ENCODE measurements around the gene BHLHE23.
"Not testable (repeated sequence)": the region's sequence is repeated elsewhere in the genome, so short reads cannot be mapped to it uniquely, and the experiment has no call there.

Gene BHLHE23

DNA sequence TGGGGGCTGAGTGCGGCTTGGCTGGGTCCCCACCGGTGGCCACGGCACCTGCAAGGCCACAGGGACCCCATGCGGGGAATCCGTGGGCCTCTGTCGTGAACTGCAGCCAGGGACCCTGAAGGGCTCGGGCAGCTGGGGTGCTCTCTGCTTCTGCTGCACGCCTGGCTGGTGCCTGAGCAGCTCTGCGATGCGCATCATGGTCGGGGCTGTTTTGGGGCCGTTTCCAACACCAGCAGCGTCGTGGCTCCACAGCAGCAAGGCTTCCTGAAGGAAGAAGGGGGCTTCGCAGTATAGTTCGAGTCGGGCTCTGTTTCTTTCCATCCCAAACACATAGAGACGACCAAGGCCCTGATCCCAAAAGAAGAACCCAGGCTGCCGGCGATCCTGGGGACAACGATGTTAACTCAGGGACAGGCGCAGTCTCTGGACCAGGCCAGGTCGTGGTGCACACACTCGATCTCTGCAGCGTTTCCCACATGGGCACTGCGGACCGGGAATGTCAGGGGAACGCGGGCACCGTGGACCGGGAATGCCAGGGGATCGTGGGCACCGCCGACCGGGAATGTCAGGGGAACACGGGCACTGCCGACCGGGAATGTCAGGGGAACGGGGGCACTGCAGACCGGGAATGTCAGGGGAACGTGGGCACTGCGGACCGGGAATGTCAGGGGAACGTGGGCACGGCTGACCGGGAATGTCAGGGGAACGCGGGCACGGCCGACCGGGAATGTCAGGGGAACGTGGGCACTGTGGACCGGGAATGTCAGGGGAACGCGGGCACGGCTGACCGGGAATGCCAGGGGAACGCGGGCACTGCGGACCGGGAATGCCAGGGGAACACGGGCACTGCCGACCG, 36.8 kb upstream of the BHLHE23 start:
- no peak for DNase-seq (ENCODE audit: low read depth)

DNA sequence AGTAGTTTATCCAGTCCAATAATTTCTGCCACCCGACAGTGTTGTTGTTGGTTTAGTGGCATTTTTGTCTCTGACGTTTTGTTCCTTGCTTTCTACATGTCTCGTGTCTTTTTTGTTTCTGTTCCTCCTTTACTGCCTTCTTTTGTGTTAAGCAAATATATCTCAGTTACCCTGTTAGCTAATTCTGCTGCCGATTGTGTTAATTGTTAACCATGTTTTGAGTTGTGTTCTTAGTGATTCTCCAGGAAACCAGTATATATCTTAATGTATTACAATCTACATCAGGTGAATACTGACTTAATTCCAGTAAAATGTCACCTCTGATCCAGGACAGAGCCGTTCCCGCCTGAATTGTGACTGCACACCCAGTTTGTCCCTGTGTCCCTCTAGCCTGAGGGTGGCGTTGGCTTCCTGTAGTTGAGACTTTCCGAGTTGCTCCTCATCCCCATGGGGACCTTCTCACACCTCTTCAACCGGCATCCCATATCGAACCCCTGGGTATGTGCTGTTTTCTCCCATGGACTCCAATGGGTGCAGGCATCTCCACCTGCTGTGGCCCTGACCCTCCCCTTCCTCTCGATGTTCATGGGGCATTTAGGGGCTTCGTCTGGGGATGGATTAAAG, 35.8 kb upstream of the BHLHE23 start:
- no peak for DNase-seq (ENCODE audit: low read depth)

DNA sequence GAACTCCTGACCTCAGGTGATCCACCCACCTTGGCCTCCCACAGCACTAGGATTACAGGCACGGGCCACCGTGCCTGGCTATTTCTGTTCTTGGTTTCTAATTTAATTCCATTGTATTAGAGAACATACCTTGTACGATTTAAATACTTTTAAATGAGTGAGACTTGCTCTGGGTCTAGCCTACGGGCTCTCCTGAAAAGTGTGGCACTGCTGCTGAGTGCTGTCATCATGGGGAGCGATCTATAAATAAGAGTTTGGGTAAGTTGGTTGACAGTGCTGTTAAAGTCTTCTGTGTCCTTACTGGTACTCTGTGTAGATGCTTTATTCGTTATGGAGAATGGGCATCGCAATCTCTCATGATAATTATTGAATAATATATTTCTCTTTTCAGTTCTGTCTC, 35.0 kb upstream of the BHLHE23 start:
- DNase-seq (ENCODE audit: low read depth), result no peak

DNA sequence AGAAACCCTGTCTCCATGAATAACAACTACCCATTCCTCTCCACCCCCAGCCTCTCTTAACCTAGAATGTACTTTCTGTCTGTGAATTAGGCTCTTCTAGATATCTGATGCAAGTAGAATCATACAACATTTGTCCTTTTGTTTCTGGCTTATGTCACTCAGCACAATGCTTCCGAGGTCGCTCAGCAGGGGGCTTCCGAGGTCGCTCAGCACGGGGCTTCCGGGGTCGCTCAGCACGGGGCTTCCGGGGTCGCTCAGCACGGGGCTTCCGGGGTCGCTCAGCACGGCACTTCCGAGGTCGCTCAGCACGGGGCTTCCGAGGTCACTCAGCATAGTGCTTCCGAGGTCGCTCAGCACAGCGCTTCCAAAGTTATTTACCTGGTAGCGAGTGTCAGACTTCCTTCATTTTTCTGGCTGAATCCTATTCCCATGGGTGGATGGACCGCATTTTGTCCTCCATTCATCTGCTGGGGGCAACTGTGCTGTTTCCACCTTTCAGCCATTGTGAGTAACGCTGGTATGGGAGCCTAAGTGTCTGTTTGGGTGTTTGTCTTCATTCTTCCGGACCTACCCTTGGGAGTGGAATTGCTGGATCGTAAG, 31.0 kb upstream of the BHLHE23 start:
- no peak for DNase-seq (ENCODE audit: low read depth)

DNA sequence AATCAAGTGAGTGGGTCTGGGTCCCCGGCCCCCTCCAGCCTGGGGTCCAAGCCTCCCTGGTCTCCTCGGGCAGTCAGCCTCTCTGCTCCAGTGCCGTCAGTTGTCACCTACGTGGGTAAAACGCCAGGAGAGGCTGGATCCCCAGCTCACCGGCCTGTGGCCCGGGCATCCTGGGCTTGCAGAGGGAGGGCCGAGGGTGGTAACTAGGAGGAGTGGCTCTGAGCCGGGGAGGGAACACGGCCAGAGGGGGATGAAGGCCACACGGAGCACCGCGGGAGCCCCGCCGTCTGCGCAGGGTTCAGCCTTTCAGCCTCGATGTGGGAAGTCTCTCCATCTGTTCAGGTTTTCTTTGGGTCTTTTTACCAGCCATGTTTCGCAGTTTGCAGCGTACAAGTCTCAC, 29.5 kb upstream of the BHLHE23 start:
- no peak for DNase-seq (ENCODE audit: low read depth)

DNA sequence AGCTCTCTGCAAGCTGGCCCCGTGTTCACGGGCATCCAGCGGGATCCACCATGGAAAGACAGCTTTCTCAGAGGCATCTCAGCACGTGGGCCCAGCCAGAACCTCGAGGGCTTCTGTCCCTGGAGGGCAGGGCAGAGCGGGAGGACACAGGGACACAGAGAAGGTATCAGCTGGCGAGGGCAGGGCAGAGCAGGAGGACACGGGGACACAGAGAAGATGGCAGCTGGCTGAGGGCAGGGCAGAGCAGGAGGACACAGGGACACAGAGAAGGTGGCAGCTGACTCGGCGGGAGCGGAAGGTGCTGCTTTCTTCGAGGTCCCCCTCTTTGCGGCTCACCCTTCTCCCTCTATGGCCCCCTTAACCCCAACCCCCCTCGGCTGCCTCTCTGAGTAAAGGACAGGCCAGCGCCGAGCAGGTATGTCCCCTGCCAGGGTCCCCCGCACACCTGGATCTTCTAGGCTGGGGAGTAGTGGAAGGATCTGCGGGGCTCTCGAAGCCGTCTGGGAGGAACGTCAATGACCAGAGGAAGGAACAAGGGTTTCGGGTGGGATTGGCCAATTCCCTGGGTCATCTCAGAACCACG, 28.9 kb upstream of the BHLHE23 start:
- DNase-seq (ENCODE audit: low read depth), result no peak

DNA sequence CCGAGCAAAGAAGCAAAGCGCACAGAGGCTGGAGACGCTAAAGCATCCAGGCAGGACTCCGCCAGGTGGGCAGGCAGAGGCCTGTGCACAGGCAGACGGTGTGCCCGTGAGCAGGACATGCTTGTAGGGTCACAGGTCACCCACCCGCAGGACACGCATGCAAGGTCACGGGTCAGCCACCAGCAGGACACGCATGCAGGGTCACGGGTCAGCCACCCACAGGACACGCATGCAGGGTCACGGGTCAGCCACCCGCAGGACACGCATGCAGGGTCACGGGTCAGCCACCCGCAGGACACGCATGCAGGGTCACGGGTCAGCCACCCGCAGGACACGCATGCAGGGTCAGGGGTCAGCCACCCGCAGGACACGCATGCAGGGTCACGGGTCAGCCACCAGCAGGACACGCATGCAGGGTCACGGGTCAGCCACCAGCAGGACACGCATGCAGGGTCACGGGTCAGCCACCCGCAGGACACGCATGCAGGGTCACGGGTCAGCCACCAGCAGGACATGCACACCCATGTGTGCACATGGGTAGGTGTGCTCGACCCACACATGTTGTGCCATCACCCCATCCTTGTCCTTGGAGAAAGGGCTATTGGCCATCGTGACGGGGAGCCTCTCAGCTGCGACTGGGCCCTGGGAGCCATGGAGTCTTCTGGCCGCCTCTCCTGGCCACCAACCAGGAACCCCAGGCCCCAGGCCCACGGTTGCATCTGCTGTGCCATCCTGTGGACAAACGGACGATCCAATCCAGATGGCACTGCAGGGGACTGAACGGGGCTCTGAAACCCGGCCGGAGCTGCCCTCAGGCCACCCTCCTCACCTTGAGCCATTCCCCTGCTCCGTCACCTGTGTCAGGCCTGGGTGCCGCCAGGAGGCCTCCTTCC, 28.2 kb upstream of the BHLHE23 start:
- not testable (repeated sequence) for DNase-seq (ENCODE audit: low read depth)

DNA sequence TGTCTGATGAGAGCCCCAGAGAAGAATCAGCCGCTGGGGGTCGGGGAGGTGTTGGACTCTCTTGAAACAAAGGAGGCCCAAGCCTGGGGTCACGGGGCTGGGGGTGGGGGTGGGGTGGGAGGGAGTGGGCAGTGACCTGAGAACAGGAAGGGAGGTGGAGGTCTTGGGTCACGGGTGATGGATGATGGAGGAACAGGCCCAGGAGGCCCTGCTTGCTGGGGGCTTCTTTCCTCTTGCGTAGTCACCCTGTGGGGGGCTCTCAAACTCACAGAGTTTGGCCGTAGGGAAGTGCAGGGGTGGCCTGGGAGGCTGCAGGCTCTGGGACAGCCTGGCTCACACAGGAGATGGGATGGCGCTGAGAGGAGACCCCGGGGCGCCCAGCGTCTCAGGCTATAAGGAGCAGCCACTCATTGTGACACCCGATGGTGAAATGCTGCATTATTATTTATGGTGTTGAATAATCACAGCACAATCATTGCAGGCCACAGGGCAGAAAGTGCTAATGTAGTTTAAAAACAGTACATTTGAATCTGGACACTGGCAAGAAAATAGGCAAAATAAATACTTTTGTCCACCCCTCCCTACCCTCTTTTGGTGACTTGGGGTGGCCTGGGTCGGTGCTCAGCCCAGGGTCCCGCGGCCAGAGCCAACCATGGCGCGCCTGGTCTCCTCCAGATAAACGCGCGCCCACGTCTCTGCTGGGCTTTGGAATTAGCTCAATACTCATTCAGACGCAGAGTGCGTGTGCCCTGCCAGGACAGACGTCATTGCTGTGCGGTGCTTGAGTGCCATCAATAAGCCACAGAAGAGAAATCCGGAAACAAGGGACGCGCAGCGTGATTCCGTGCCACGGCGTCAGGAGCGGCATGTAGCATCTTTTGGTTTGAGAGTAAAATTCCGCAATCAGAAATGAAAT, 27.3 kb upstream of the BHLHE23 start:
- DNase-seq (ENCODE audit: low read depth), result no peak

DNA sequence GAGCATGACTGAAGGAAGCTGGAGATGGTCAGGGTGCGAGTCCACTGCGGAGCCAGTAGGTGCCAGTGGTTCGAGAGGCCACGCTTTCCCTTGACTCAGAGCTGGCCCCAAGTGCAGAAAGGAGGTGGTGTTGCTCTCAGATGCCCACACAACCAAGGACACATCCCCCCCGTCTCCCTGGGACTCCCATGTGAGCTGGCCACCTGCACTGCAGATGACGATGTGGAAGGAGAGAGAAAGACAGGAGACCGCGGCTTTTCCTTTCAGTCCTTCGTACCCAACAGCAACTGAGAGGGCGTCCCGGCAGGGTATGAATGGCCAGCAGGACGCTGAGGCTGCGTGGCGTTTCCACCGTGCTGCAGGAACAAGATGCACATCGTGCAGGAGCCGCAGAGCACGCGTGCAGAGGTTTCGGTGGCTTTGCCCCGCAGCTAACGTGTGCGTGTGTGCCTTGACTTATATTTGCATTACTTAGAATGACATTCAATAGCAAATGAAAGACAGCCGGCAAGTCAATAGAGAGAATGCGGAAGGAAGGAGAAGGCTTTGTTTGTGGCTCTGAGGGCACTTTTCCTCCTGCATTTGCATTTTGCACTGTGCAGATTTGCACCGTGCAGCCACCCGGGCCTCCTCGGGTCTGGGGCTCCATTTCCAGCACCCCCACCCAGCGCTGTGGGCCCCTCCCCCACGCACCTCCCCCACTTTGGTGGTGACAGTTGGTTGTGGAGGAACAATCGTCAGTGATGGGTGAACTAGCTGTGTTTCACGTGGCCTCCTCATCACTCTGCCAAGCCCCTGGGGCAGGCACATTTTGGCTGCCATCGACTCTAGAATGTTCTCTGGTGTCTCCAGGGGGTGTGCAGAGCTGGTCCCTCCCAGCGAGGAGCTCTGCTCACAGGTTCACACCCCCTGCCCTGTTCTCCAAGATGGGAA, 26.4 kb upstream of the BHLHE23 start:
- DNase-seq (ENCODE audit: low read depth), result no peak

DNA sequence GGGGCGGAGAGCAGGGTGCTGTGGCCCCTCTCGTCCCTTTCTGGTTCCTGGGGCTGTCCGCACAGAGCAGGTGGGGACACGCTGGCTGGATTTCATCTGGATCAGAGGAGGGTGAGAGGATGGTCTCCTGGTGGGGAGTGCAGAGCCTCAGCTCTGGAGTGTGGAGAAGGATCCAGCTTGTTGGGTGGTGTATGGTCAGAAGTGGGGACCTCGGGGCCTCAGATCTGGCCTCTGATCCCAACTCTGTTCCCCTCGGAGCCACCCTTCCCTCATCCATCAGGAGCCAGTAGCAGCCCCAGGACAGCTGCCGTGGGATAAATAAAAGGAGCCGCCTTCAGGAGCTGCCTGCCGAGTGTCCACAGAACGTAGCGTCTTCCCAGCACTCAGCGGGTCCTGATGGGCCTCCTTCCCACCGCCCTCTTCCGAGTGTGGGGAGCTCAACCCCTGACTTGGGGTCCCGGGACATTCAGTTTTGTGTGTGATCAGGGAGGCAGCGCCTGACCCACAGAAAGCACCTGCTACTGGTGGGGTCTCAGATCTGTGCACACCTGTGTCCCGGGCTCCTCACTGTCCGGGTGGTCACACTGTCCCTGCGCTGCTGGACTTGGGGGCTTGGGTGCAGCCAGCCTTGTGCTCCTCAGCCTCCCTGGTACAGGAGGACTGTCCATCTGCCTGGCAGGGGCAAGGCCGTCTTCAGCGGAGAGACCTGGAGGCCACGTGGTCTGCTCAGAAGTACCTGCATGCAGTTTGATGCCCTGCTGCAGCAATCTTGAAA, 25.4 kb upstream of the BHLHE23 start:
- DNase-seq (ENCODE audit: low read depth), result no peak

DNA sequence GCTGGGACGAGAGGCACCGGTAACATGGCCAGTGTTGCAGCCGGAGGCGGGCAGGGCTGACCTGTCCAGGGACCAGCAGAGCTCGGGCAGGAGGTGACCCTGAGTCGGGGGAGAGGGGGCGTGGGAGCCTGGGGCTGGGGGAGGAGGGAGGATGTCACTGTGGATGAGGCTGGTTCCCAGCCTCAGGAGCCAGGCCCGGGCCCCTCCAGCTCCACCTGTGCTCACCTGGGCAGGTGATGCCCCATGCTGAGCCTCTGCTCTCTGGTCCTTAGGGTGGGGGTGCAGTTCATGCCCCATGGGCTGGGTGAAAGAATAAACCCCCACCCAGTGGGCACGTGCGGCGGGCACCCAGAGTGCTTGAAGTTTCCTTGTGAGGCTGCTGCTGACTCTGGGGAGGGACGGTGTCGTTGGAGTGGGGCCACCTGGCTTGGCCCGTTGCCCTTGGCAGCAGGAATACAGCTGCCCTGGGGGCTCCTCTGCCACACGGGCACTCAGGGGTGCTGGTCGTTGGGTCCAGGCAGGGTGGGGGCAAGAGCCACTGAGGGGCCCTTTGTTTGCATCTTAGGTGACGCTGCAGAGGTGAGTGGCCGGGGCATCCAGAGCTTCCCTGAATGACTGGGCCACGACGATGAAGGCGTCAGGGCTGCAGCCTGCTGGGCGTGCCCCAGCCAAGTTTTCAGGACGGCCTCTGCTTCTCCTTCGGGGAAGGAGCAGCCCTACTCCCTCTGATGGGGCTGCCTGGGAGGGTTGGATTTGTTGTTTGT, 24.7 kb upstream of the BHLHE23 start:
- DNase-seq (ENCODE audit: low read depth), result no peak

DNA sequence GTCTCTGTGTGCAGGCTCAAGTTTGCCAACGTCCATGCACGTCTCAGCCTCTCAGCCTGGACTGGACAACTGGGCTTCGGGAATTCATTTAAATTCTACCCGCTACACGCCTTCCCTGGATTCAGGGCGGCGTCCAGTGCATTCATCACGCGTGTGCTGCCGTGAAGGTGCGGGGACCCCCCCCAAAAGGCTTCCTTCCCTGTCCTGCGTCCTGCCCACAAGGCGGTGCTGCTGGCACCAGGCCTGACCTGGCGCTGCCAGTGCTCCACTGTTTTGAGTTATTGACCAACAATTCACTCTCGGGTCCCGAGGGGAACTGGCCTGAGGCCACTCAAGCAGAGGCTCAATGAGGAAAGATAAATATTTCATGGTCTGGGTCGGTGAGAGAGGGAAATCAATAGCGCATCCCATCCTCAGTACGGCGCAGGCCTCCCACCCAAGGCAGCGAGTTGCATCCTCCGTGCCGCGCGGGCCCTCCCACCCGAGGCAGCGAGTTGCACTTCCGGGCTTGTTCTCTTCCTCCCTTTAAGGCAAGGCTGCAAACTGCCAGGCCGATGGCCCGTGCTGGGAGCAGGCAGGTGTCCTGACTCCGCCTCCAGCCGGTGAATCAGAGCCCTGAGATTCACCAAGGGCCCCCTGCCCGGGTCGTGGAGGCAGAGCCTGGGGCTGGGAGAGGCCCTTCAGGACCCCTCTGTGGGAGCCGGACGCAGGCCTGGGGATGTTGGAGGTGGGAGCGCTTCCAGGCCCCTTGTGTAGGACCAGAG, 22.8 kb upstream of the BHLHE23 start:
- DNase-seq (ENCODE audit: low read depth), result no peak

DNA sequence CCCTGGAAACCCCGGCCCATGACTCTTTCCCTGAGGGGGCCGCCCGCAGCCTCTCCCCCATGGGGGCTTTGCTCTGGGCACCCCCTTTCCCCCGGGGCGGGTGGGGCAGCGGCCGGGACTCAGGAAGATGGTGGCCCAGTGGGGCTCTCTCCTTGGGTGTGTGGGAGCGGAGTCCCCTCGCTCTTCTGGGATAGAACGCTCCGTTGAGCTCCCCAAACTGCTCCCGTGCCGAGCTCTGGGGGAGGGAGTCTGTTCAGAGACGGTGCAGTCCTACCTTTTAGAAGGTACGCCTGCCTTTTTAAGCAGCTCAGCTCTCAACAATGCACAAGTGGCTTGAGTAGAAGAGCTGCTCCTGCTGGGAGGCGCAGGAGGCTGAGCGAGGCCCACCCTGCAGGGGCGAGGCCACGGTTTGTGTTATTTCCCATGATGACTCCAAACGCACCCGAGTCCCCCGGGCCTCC, 21.7 kb upstream of the BHLHE23 start:
- DNase-seq (ENCODE audit: low read depth), result no peak

DNA sequence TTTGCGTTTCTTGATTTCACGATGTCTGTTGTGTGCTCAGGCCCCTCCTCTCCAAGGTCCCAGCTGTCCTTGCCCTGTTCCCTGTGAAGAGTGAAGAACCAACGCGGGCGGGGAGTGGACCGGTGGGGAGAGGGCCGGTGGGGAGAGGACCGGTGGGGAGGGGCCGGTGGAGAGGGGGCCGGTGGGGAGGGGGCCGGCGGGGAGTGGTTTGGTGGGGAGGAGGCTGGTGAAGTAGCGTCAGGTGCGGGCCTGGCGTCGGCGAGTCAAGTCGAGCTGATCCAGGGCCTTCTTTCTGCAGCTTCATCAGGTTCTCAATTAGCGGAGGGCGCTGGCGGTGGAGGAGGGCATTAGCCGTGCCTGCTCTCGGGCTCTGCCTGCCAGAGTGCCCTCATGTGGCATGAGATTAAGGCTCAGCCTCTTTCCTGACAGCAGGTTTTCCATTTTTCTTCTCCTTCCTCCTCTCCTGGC, 21.2 kb upstream of the BHLHE23 start:
- DNase-seq (ENCODE audit: low read depth), result no peak

DNA sequence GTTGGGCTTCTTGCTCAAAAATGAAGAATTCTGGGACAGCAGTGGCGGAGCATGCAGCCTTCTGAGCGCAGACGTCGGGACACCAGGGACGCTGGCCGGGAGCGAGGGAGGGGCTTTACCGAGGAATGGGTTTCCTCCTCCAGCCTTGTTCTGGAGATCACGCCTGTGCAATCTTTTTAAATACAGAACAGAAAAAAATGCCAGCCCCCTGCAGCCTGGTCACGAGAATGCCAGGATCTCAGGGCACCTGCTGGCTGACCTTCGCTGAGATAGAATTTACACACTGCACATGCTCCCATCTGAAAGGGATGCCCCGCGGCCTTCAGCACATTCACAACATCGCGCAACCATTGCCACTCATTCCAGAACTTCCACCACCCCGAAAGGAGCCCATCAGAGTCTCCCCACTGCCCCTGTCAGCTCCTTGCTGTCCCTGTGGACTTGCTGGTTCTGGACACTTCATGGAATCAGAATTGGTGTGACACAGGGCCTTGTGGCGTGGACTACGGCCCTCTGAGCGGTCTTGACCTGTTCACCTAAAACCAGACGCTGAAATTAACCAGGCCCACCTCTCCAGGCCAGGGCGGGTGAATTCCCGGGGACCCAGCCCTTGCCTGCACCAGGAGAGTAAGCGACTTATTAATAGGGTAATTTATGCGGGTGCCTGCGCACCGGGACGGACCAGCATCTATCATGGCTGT, 20.6 kb upstream of the BHLHE23 start:
- DNase-seq (ENCODE audit: low read depth), result no peak

DNA sequence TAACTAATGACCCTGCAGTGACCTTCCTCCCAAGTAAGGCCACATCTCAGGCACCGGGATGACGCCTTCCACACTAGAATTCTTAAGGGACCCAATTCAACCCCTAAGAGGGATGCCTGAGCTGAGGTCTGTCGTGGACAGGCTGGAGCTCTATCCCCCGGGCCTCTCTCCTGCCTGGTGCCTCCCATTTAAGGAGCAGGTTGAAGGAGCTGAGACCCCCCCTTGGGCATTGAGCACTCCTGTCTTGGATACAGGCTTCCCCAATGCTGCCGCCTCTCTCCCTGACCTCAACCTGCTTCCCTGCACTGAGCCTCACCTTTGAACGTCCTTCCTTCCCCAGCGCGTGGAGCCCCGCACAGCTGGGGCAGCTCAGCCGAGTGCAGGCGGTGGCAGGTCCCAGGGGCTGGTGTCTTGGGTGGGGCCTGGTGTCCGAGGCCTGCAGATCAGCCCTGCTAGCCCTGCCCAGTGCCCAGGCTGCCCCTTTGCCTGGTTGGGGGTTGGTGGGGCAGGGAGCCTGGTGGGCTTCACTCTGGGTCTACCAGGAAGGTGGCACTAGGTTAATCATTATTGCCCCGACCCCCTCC, 19.9 kb upstream of the BHLHE23 start:
- no peak for DNase-seq (ENCODE audit: low read depth)

All from fibroblast of the conjunctiva (primary cell).